Esophagus squamous epithelium (tissue), 5 donors: Measurements from ENCODE around the gene TMEM184C. TPM values are rescaled to one million over a fixed set of nuclear protein-coding genes. Genes with fewer than 3 reads are reported as not detected.

Experiments used
- DNase-seq: peaks from one replicate; lab custom pipeline; 2025; lab: John Stamatoyannopoulos, UW
- H3K27ac ChIP-seq, 4 donors: fragments of 200-600 bp; sonication (generic); one replicate each; pipeline ENCODE4 v1.5.1; 2016 to 2019; ENCODE audit warnings: mild to moderate bottlenecking in 1 of 4
- H3K27me3 ChIP-seq, 4 donors: fragments of 200-600 bp; sonication (generic); 1 replicate in 3 of 4; 2 replicates in 1 of 4; pipeline versions ENCODE4 v1.5.1 to v1.6.0; 2017 to 2021; ENCODE audit warnings: antibody characterized with exemption in 1 of 4
- H3K36me3 ChIP-seq, 3 donors: fragments of 200-600 bp; sonication (generic); one replicate each; pipeline ENCODE4 v1.5.1; 2016 to 2019
- H3K4me1 ChIP-seq, 3 donors: fragments of 200-600 bp; sonication (generic); one replicate each; pipeline ENCODE4 v1.5.1; 2017 to 2019
- H3K4me3 ChIP-seq, 4 donors: fragments of 200-600 bp; sonication (generic); 1 replicate in 3 of 4; 2 replicates in 1 of 4; pipeline ENCODE4 v1.5.1; 2016 to 2019; ENCODE audit warnings: mild to moderate bottlenecking in 2 of 4, moderate library complexity in 1 of 4
- H3K9me3 ChIP-seq, 3 donors: fragments of 200-600 bp; sonication (generic); one replicate each; pipeline ENCODE4 v1.5.1; 2016 to 2019
- POLR2A ChIP-seq, 4 donors: fragments of 450-650 bp; IDR thresholded peaks; one replicate each; pipeline ENCODE4 v1.6.1; 2017; ENCODE audit warnings: antibody characterized with exemption in 4 of 4, mild to moderate bottlenecking in 4 of 4, moderate library complexity in 3 of 4
- WGBS, 2 donors: methylation state at CpG; one replicate each; pipeline ENCODE4 v1.1.5; 2018; 5-methylcytosine and 5-hydroxymethylcytosine counted together
- intact Hi-C: fragments of 100-400 bp; cut with DNase I; formaldehyde crosslinking; loops from one replicate; pipeline ENCODE4 v1.15.0; 2022
- total RNA-seq, 4 donors: library from RNA; depleted of rRNA; stranded (reverse); fragments of >200 nt; gene quantifications; one replicate each; pipeline ENCODE4 v1.1.0, GENCODE V29; 2016
- TF ChIP-seq, protein P1 (sequence below), 6 experiments: fragments of 450-650 bp in 4 of 6; fragments of 200-600 bp in 2 of 6; sonication (generic) in 2 of 6; IDR thresholded peaks; one replicate each; pipeline ENCODE4 v1.5.1; 2016 to 2019; ENCODE audit warnings: antibody characterized with exemption in 6 of 6, mild to moderate bottlenecking in 4 of 6, moderate library complexity in 4 of 6
- donor health status: DM: yes; HTN: yes; CAD: no.

Gene TMEM184C
- total RNA-seq, 4 donors from 2014 or later: 16.0 to 29.0 (median 21.6) TPM

DNA sequence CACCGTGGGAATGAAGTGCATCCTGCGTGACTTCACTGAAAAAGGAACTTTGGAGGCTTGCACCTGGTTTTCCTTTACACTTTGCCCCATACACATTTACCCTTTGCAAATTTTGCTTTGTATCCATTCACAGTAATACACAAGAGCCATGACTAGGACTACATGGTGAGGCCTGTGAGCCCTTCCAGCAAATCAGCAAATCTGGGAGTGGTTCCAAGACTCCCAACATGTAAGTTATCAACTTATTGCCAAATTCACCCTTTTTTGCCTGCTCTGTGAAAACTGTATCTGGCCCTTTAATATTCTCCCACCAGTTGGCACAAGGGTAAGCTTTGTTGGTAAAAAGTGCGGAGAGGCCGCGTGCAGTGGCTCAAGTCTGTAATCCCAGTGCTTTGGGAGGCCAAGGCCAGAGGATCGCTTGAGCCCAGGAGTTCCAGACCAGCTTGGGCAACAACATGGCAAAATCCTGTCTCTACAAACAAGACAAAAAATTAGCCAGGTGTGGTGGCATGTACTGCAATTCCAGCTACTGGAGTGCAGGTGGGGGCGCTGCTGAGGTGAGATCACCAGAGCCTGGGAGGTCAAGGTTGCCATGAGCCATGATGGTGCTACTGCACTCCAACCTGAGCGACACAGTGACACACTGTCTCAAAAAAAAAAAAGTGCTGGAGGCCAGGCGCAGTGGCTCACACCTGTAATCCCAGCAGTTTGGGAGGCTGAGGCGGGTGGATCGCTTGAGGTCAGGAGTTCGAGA lies 61.8 kb downstream of the TMEM184C start:
- DNase-seq: no peak
- peaks cover 0 to 15% (median 5%) of the 10 kb centered on the region in 3 donors for H3K4me1 ChIP-seq
- TF ChIP-seq, protein P1, sequence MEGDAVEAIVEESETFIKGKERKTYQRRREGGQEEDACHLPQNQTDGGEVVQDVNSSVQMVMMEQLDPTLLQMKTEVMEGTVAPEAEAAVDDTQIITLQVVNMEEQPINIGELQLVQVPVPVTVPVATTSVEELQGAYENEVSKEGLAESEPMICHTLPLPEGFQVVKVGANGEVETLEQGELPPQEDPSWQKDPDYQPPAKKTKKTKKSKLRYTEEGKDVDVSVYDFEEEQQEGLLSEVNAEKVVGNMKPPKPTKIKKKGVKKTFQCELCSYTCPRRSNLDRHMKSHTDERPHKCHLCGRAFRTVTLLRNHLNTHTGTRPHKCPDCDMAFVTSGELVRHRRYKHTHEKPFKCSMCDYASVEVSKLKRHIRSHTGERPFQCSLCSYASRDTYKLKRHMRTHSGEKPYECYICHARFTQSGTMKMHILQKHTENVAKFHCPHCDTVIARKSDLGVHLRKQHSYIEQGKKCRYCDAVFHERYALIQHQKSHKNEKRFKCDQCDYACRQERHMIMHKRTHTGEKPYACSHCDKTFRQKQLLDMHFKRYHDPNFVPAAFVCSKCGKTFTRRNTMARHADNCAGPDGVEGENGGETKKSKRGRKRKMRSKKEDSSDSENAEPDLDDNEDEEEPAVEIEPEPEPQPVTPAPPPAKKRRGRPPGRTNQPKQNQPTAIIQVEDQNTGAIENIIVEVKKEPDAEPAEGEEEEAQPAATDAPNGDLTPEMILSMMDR (IDR thresholded peaks at IDR 0.05): peak in 1 of 6 experiments; percentile 22
- TF ChIP-seq POLR2A (IDR thresholded peaks at IDR 0.05): no peak
- H3K9me3 ChIP-seq: no peaks in the 10 kb centered on the region
- no peaks in the 10 kb centered on the region for H3K27me3 ChIP-seq
- H3K4me3 ChIP-seq: no peak overlapping the region
- peaks cover 0 to 25% (median 0%) of the 10 kb centered on the region in 3 donors for H3K36me3 ChIP-seq
- WGBS, 2 donors: 93% methylated on average over 8 to 10 of the region's 12 CpGs
- H3K27ac ChIP-seq: no peak overlapping the region
- intact Hi-C loops: no loop called here

DNA sequence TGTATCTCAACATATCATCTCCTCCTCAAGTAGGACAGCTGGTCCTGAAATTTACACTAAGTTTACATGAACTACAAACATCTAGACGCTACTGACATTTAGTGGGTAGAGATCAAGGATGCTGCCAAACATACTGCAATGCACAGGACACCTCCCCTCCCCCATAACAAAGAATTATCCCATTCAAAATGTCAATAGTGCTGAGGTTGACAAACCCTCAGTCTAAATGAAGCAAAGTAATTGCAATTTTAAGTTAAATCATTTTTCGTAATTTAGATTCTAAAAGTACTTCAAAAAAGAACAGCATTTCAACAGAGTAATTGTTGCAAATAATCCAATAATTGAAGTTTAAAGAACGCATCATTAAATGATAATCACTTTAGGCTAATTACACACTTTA lies 65.6 kb downstream of the TMEM184C start:
- Histone ChIP-seq H3K27ac (peak overlapping the region in 2 of 4 donors; percentile 90 to 94), H3K4me1 (peaks cover 0 to 21% (median 5%) of the 10 kb centered on the region in 3 donors), H3K4me3 (peak overlapping the region in 3 of 4 donors; percentile 70 to 87 (median 77)), H3K9me3 (no peaks in the 10 kb centered on the region), H3K27me3 (no peaks in the 10 kb centered on the region), H3K36me3 (peaks cover 0 to 21% (median 0%) of the 10 kb centered on the region in 3 donors)
- 55% methylated on average over 3 of the region's 3 CpGs for WGBS, 2 donors
- no peak for DNase-seq
- TF ChIP-seq POLR2A (IDR thresholded peaks at IDR 0.05): no peak
- intact Hi-C loops: no loop called here

DNA sequence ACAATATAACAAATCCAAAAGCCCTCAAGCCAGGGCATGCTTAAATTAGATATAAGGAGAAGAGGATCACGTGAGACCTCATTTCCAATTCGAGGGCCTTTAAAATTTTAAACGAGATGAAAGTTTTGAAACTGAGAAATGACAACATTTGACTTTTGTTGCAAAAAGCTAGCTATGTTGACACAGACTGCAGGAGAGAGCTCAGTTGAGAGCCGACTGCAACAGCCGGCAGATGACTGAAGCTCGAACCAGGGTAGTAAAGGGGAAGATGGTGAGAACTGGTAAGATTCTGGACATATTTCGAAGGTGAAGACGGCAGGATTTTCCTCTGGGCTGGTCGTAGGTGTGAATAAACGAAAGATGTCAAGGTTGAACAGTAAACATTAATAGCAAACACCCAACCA lies 66.0 kb downstream of the TMEM184C start:
- no peak for DNase-seq
- peaks cover 0 to 16% (median 0%) of the 10 kb centered on the region in 3 donors for H3K36me3 ChIP-seq
- H3K4me1 ChIP-seq: peaks cover 0 to 21% (median 5%) of the 10 kb centered on the region in 3 donors
- peak overlapping the region; percentile 45 to 94 (median 82) for H3K27ac ChIP-seq
- no peaks in the 10 kb centered on the region for H3K9me3 ChIP-seq
- 2 to 3% methylated on average over 10 of the region's 10 CpGs for WGBS, 2 donors
- no peaks in the 10 kb centered on the region for H3K27me3 ChIP-seq
- peak in 1 of 4 donors; percentile 15 for TF ChIP-seq POLR2A (IDR thresholded peaks at IDR 0.05)
- TF ChIP-seq, protein P1 (IDR thresholded peaks at IDR 0.05): no peak
- peak overlapping the region; percentile 50 to 87 (median 74) for H3K4me3 ChIP-seq
- intact Hi-C loops: no loop called here

DNA sequence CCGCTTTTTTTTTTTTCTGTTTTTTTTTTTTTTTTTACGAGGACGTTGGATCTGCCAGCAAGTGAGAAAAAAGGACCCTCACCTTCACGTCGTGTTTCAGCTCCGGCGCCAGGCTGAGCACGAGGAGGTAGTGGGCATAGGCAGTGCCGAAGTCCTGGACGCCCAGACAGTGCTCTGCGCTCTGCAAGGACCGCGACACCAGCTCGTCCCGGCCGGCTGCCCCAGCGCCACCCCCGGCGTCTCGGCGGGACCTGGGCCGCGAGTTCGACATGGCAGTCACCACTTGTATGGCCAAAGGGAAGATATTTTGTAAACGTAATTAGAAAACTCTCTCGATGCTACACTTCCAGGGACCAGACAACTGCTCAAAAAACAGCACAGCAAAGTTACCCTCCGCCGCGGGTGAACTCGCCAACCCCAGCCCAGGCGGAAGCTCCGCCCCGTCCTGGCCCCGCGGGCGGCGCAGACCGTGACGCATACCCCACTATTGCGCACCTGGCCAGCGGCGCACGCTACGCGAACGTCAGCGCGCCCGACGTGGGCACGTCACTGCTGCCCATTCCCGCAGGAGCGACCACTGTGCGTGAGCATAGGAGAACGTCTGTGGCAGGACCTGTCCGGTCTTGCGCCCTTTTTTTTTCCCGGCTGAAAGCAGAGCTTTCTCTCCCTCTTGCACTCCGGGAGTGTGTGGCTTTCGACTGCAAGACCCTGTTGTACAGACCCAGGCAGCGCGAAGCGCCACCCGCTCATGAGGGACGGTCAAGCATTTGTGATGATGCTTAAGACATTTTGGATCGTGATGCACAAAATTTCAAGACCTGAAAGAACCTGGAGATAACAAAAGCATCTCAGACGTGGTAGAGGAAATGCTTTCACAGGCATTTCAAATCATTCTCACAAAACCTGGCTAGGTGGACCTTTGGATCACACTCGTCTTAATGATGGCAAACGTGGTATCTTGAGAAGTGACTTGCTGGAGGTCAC lies 66.8 kb downstream of the TMEM184C start, which contains the start of gene PRMT9:
Gene PRMT9 (minus strand): TSS at position 447 of the 984 bp plus-strand sequence. CDS start 176 bp downstream, at position 271.
- DNase-seq: peak; percentile 16
- TF ChIP-seq POLR2A (IDR thresholded peaks at IDR 0.05): peak in 3 of 4 donors; percentile 46 to 83 (median 68)
- TF ChIP-seq, protein P1 (IDR thresholded peaks at IDR 0.05): no peak
- Histone ChIP-seq H3K36me3 (peaks cover 0 to 8% (median 0%) of the 10 kb centered on the region in 3 donors), H3K4me3 (peak within 1 kb of the TSS; percentile 50 to 87 (median 74)), H3K27ac (peak within 1 kb of the TSS; percentile 75 to 94 (median 90)), H3K9me3 (no peaks in the 10 kb centered on the region), H3K4me1 (peaks cover 0 to 21% (median 5%) of the 10 kb centered on the region in 3 donors), H3K27me3 (no peaks in the 10 kb centered on the region)
- intact Hi-C loops: no loop called here
- WGBS, 2 donors: 1% methylated on average over 16 to 19 of the region's 69 CpGs

DNA sequence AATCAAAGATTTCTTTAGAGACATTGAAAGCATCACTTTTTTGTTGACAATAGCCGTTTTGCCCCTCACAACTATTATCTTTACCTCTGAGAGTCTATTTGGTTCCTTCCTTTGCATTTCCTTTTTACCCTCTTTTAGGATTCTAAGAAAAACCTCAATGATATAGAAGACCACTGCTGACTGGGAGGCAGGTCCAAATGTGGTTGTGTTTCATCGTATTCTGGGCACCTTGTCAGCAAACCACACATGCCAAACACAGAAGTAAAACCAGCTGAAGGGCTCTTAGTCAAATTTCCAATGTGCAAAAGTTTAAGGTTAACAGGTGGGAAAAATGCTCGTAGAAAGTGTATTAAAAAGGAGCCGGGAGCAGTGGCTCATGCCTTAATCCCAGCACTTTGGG lies 71.9 kb downstream of the TMEM184C start:
- 30 to 61% methylated on average over 4 of the region's 4 CpGs for WGBS, 2 donors

More for the DNA sequence above, 71.9 kb downstream of the TMEM184C start:
- Histone ChIP-seq H3K9me3 (no peaks in the 10 kb centered on the region), H3K27ac (no peak overlapping the region), H3K36me3 (no peaks in the 10 kb centered on the region), H3K4me3 (no peak overlapping the region), H3K4me1 (peaks cover 0 to 6% (median 0%) of the 10 kb centered on the region in 3 donors), H3K27me3 (no peaks in the 10 kb centered on the region)
- intact Hi-C loops: no loop called here
- TF ChIP-seq, protein P1 (IDR thresholded peaks at IDR 0.05): no peak
- TF ChIP-seq POLR2A (IDR thresholded peaks at IDR 0.05): no peak
- no peak for DNase-seq
